ENCODE results near the gene IP6K2.

IP6K2 gene

GRCh38 chr3:48651771-48652170, 65.2 kb downstream of the IP6K2 start:
- Histone ChIP-seq H3K36me3 (ENCODE audit: control insufficient read depth, insufficient read depth, low read length) (peaks cover 56% of the 10 kb centered on the region), H3K27me3 (ENCODE audit: control insufficient read depth, insufficient read depth, low read length) (no peaks in the 10 kb centered on the region), H3K4me3 (ENCODE audit: low read depth, low read length) (no peak overlapping the region), H3K27ac (ENCODE audit: low read depth, low read length) (no peak overlapping the region), H3K9me3 (ENCODE audit: control insufficient read depth, insufficient read depth, low read length) (no peaks in the 10 kb centered on the region), H3K4me1 (ENCODE audit: control insufficient read depth, insufficient read depth, low read length) (peaks cover 3% of the 10 kb centered on the region; the same call in 1 of the 2 replicates), H3K9ac (ENCODE audit: low read depth, low read length) (no peak overlapping the region)

- no peak overlapping the region for H3K27ac ChIP-seq (ENCODE audit: low read depth, low read length)
- no peak overlapping the region for H3K4me3 ChIP-seq (ENCODE audit: low read depth, low read length)
- H3K4me1 ChIP-seq (ENCODE audit: control insufficient read depth, insufficient read depth, low read length), result no peaks in the 10 kb centered on the region
- no peaks in the 10 kb centered on the region for H3K27me3 ChIP-seq (ENCODE audit: control insufficient read depth, insufficient read depth, low read length)
- H3K9me3 ChIP-seq (ENCODE audit: control insufficient read depth, insufficient read depth, low read length), result no peaks in the 10 kb centered on the region
- H3K36me3 ChIP-seq (ENCODE audit: control insufficient read depth, insufficient read depth, low read length), result peaks cover 66% of the 10 kb centered on the region
- no peak overlapping the region for H3K9ac ChIP-seq (ENCODE audit: low read depth, low read length)
Measured at GRCh38 chr3:48650723-48651122, 66.3 kb downstream of the IP6K2 start.

- no peaks in the 10 kb centered on the region for H3K9me3 ChIP-seq (ENCODE audit: control insufficient read depth, insufficient read depth, low read length)
Measured at GRCh38 chr3:48648188-48648850, 68.7 kb downstream of the IP6K2 start.

GRCh38 chr3:48647714-48648113, 69.3 kb downstream of the IP6K2 start:
- no peak overlapping the region for H3K4me3 ChIP-seq (ENCODE audit: low read depth, low read length)
- H3K36me3 ChIP-seq (ENCODE audit: control insufficient read depth, insufficient read depth, low read length), result peaks cover 79% of the 10 kb centered on the region
- no peak overlapping the region for H3K27ac ChIP-seq (ENCODE audit: low read depth, low read length)
- no peaks in the 10 kb centered on the region for H3K4me1 ChIP-seq (ENCODE audit: control insufficient read depth, insufficient read depth, low read length)
- no peaks in the 10 kb centered on the region for H3K9me3 ChIP-seq (ENCODE audit: control insufficient read depth, insufficient read depth, low read length)
- no peaks in the 10 kb centered on the region for H3K27me3 ChIP-seq (ENCODE audit: control insufficient read depth, insufficient read depth, low read length)
- no peak overlapping the region for H3K9ac ChIP-seq (ENCODE audit: low read depth, low read length)

More at GRCh38 chr3:48648188-48648850, 68.7 kb downstream of the IP6K2 start:
- H3K4me1 ChIP-seq (ENCODE audit: control insufficient read depth, insufficient read depth, low read length), result no peaks in the 10 kb centered on the region
- H3K9ac ChIP-seq (ENCODE audit: low read depth, low read length), result no peak overlapping the region
- peaks cover 79% of the 10 kb centered on the region for H3K36me3 ChIP-seq (ENCODE audit: control insufficient read depth, insufficient read depth, low read length)
- H3K4me3 ChIP-seq (ENCODE audit: low read depth, low read length), result no peak overlapping the region
- H3K27ac ChIP-seq (ENCODE audit: low read depth, low read length), result no peak overlapping the region
- no peaks in the 10 kb centered on the region for H3K27me3 ChIP-seq (ENCODE audit: control insufficient read depth, insufficient read depth, low read length)

- Histone ChIP-seq H3K36me3 (ENCODE audit: control insufficient read depth, insufficient read depth, low read length) (peaks cover 91% of the 10 kb centered on the region), H3K27ac (ENCODE audit: low read depth, low read length) (no peak overlapping the region), H3K27me3 (ENCODE audit: control insufficient read depth, insufficient read depth, low read length) (no peaks in the 10 kb centered on the region), H3K4me1 (ENCODE audit: control insufficient read depth, insufficient read depth, low read length) (no peaks in the 10 kb centered on the region), H3K4me3 (ENCODE audit: low read depth, low read length) (no peak overlapping the region), H3K9ac (ENCODE audit: low read depth, low read length) (no peak overlapping the region), H3K9me3 (ENCODE audit: control insufficient read depth, insufficient read depth, low read length) (no peaks in the 10 kb centered on the region)
Measured at GRCh38 chr3:48644898-48645760, 71.9 kb downstream of the IP6K2 start.

- Histone ChIP-seq H3K9ac (ENCODE audit: low read depth, low read length) (no peak overlapping the region), H3K4me3 (ENCODE audit: low read depth, low read length) (no peak overlapping the region), H3K4me1 (ENCODE audit: control insufficient read depth, insufficient read depth, low read length) (no peaks in the 10 kb centered on the region), H3K27me3 (ENCODE audit: control insufficient read depth, insufficient read depth, low read length) (no peaks in the 10 kb centered on the region), H3K9me3 (ENCODE audit: control insufficient read depth, insufficient read depth, low read length) (no peaks in the 10 kb centered on the region), H3K27ac (ENCODE audit: low read depth, low read length) (no peak overlapping the region), H3K36me3 (ENCODE audit: control insufficient read depth, insufficient read depth, low read length) (peaks cover 83% of the 10 kb centered on the region)
Measured at GRCh38 chr3:48642605-48643004, 74.4 kb downstream of the IP6K2 start.

- H3K36me3 ChIP-seq (ENCODE audit: control insufficient read depth, insufficient read depth, low read length), result peaks cover 84% of the 10 kb centered on the region
- H3K9me3 ChIP-seq (ENCODE audit: control insufficient read depth, insufficient read depth, low read length), result no peaks in the 10 kb centered on the region
- H3K27ac ChIP-seq (ENCODE audit: low read depth, low read length), result no peak overlapping the region
- peaks cover 9% of the 10 kb centered on the region for H3K4me1 ChIP-seq (ENCODE audit: control insufficient read depth, insufficient read depth, low read length)
- H3K27me3 ChIP-seq (ENCODE audit: control insufficient read depth, insufficient read depth, low read length), result no peaks in the 10 kb centered on the region
- no peak overlapping the region for H3K9ac ChIP-seq (ENCODE audit: low read depth, low read length)
- H3K4me3 ChIP-seq (ENCODE audit: low read depth, low read length), result no peak overlapping the region
Measured at GRCh38 chr3:48641396-48641795, 75.6 kb downstream of the IP6K2 start.

- no peaks in the 10 kb centered on the region for H3K9me3 ChIP-seq (ENCODE audit: control insufficient read depth, insufficient read depth, low read length)
Measured at GRCh38 chr3:48639944-48640606, 76.9 kb downstream of the IP6K2 start.

More at GRCh38 chr3:48639944-48640606, 76.9 kb downstream of the IP6K2 start:
- no peak overlapping the region for H3K27ac ChIP-seq (ENCODE audit: low read depth, low read length)
- H3K9ac ChIP-seq (ENCODE audit: low read depth, low read length), result no peak overlapping the region
- H3K4me3 ChIP-seq (ENCODE audit: low read depth, low read length), result no peak overlapping the region
- peaks cover 70% of the 10 kb centered on the region for H3K36me3 ChIP-seq (ENCODE audit: control insufficient read depth, insufficient read depth, low read length)
- peaks cover 13% of the 10 kb centered on the region for H3K4me1 ChIP-seq (ENCODE audit: control insufficient read depth, insufficient read depth, low read length)
- no peaks in the 10 kb centered on the region for H3K27me3 ChIP-seq (ENCODE audit: control insufficient read depth, insufficient read depth, low read length)

Measured in HUES48 (cell line).